GM18867 (cell line): ENCODE results near the gene SAXO2.
"Not testable (repeated sequence)": the region's sequence is repeated elsewhere in the genome, so short reads cannot be mapped to it uniquely, and the experiment has no call there.

ENCODE experiments used
- ATAC-seq: cut with Tn5 transposase; IDR thresholded peaks from one replicate; pipeline ENCODE4 v1.9.1; 2021; ENCODE audit warnings: mild to moderate bottlenecking, moderate library complexity; ENCODE audit not compliant: unreplicated experiment

The SAXO2 gene

GRCh38 chr15:82313446-82313845, 50.8 kb downstream of the SAXO2 start:
- ATAC-seq, result no peak

- not testable (repeated sequence) for ATAC-seq
Observed at GRCh38 chr15:82313951-82314768, 51.5 kb downstream of the SAXO2 start.

- no peak for ATAC-seq
Observed at GRCh38 chr15:82314769-82315518, 52.3 kb downstream of the SAXO2 start.

- no peak for ATAC-seq
Observed at GRCh38 chr15:82315519-82316246, 53.1 kb downstream of the SAXO2 start.

GRCh38 chr15:82316247-82317090, 53.9 kb downstream of the SAXO2 start:
- not testable (repeated sequence) for ATAC-seq

- no peak for ATAC-seq
Observed at GRCh38 chr15:82317091-82317489, 54.5 kb downstream of the SAXO2 start.

GRCh38 chr15:82317516-82317915, 54.9 kb downstream of the SAXO2 start:
- ATAC-seq, result not testable (repeated sequence)

- ATAC-seq, result not testable (repeated sequence)
Observed at GRCh38 chr15:82318281-82318680, 55.7 kb downstream of the SAXO2 start.

GRCh38 chr15:82319522-82320278, 57.1 kb downstream of the SAXO2 start:
- ATAC-seq, result not testable (repeated sequence)

GRCh38 chr15:82320861-82321260, 58.2 kb downstream of the SAXO2 start:
- ATAC-seq, result not testable (repeated sequence)

- not testable (repeated sequence) for ATAC-seq
Observed at GRCh38 chr15:82322488-82322887, 59.9 kb downstream of the SAXO2 start.

- not testable (repeated sequence) for ATAC-seq
Observed at GRCh38 chr15:82324831-82325230, 62.2 kb downstream of the SAXO2 start.

GRCh38 chr15:82325646-82326045, 63.0 kb downstream of the SAXO2 start:
- not testable (repeated sequence) for ATAC-seq

GRCh38 chr15:82326896-82327295, 64.3 kb downstream of the SAXO2 start:
- not testable (repeated sequence) for ATAC-seq

- ATAC-seq, result not testable (repeated sequence)
Observed at GRCh38 chr15:82327372-82327771, 64.8 kb downstream of the SAXO2 start.

- ATAC-seq, result not testable (repeated sequence)
Observed at GRCh38 chr15:82329039-82329438, 66.4 kb downstream of the SAXO2 start.

GRCh38 chr15:82330921-82331320, 68.3 kb downstream of the SAXO2 start:
- not testable (repeated sequence) for ATAC-seq

- not testable (repeated sequence) for ATAC-seq
Observed at GRCh38 chr15:82331576-82332304, 69.1 kb downstream of the SAXO2 start.
